IPS-20b (cell line): ENCODE measurements around the gene F2RL1.
"Not testable (repeated sequence)": the region's sequence is repeated elsewhere in the genome, so short reads cannot be mapped to it uniquely, and the experiment has no call there.

Experiments
- H3K27ac ChIP-seq: one replicate; pipeline ENCODE4 v1.5.1; 2013; ENCODE audit warnings: low read length
- H3K27me3 ChIP-seq: 2 replicates; pipeline ENCODE4 v1.6.1; 2013; ENCODE audit warnings: mild to moderate bottlenecking, low read length, inconsistent platforms; ENCODE audit not compliant: insufficient read depth
- H3K36me3 ChIP-seq: 2 replicates; pipeline ENCODE4 v1.6.1; 2013; ENCODE audit warnings: low read depth, mild to moderate bottlenecking, inconsistent platforms, low read length, moderate library complexity; ENCODE audit not compliant: insufficient read depth
- H3K4me1 ChIP-seq: 2 replicates; pipeline ENCODE4 v1.6.1; 2013; ENCODE audit warnings: mild to moderate bottlenecking, control low read depth, inconsistent platforms, low read length, moderate library complexity; ENCODE audit not compliant: insufficient read depth
- H3K4me3 ChIP-seq: 2 replicates; pipeline ENCODE4 v1.5.1; 2013; ENCODE audit warnings: mild to moderate bottlenecking, low read length, inconsistent platforms
- H3K9ac ChIP-seq: 2 replicates; pipeline ENCODE4 v1.6.1; 2013; ENCODE audit warnings: low read depth, mild to moderate bottlenecking, inconsistent platforms, low read length, moderate library complexity
- H3K9me3 ChIP-seq: 2 replicates; pipeline ENCODE4 v1.6.1; 2013; ENCODE audit warnings: mild to moderate bottlenecking, low read depth, low read length, inconsistent platforms; ENCODE audit not compliant: insufficient read depth

F2RL1 gene

DNA sequence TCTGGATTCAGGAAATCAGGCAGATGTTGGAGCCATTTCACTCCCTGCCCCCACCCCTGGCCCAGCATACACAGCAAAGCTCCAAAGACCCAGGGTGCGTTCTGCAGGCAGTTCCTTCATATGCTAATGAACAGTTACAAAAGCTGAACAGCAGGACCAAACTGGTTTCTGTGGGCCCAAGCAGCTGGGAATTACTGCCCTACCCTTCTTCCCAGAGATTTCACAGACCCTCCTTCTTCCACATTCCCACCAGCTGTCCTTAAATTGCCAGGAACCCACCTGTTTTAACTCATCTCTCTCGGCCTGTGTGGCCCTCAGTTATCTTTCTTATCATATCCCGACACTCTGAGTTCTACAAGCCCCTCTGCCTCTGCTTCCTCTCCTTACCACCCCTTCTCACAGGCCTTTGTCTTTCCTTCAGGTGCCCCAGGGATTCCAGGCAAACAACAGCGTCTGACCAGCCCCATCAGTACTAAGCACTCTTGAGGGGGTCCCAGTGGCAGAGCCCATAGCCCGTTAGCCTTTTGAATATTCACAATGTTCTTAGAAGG, 10.6 kb upstream of the F2RL1 start:
- Histone ChIP-seq H3K36me3 (no peaks in the 10 kb centered on the region), H3K9me3 (peaks cover 7% of the 10 kb centered on the region; the same call in 1 of the 2 replicates), H3K27ac (peak overlapping the region; percentile 93), H3K4me3 (peak overlapping the region; percentile 62), H3K9ac (peak overlapping the region; percentile 81), H3K27me3 (no peaks in the 10 kb centered on the region), H3K4me1 (peaks cover 31% of the 10 kb centered on the region)

- H3K4me3 ChIP-seq: no peak overlapping the region; the same call in 1 of the 2 replicates
- no peaks in the 10 kb centered on the region for H3K27me3 ChIP-seq
- H3K9ac ChIP-seq: peak overlapping the region; percentile 81; the same call in 1 of the 2 replicates
- no peaks in the 10 kb centered on the region for H3K36me3 ChIP-seq
- H3K27ac ChIP-seq: peak overlapping the region; percentile 13
- H3K4me1 ChIP-seq: peaks cover 31% of the 10 kb centered on the region
- peaks cover 7% of the 10 kb centered on the region; the same call in 1 of the 2 replicates for H3K9me3 ChIP-seq
Observed at GRCh38 chr5:76809141-76809540, 9.7 kb upstream of the F2RL1 start.

DNA sequence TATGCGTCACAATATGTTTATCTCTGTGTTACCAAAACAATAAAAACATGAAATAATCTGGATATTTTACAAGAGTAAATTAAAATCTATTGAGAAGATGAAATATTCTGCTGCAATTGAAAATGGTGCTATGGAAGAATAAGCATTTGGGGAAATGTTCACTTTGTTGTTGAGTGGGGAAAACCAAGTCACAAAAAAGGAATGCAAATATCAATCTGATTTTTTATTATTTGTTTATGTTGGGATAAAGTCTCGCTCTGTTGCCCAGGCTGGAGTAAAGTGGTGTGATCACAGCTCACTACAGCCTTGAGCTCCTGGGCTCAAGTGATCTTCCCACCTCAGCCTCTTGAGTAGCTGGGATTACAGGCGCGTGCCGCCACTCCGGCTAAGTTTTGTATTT, 8.6 kb upstream of the F2RL1 start:
- peaks cover 7% of the 10 kb centered on the region; the same call in 1 of the 2 replicates for H3K9me3 ChIP-seq
- no peaks in the 10 kb centered on the region for H3K27me3 ChIP-seq
- no peak overlapping the region for H3K4me3 ChIP-seq
- no peaks in the 10 kb centered on the region for H3K36me3 ChIP-seq
- H3K4me1 ChIP-seq: peaks cover 31% of the 10 kb centered on the region
- H3K27ac ChIP-seq: no peak overlapping the region
- no peak overlapping the region for H3K9ac ChIP-seq

DNA sequence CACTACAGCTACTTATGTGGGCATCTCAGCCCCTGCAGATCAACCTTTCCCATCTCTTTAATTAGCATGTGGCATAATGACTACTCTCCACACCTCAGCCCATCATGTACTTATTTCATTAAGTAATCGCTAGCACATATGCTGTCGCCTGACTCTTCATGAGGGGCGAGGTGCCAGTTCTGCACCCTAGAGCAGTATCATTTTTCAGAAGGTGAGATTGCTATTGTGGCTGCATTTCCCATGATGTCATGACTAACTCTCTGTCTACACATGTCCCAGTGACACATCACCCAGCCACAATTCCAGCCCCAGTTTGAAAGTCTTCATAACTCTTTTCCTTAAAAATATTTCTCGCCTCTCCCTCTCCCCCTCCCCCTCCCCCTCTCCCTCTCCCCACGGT, 7.6 kb upstream of the F2RL1 start:
- no peak overlapping the region for H3K27ac ChIP-seq

GRCh38 chr5:76812209-76812608, 6.6 kb upstream of the F2RL1 start:
- not testable (repeated sequence) for H3K9ac ChIP-seq, H3K27ac ChIP-seq, H3K9me3 ChIP-seq, H3K36me3 ChIP-seq, H3K4me3 ChIP-seq
- Histone ChIP-seq H3K4me1 (peaks cover 18% of the 10 kb centered on the region; the same call in 1 of the 2 replicates), H3K27me3 (peaks cover 10% of the 10 kb centered on the region; the same call in 1 of the 2 replicates)

More for the DNA sequence above, 7.6 kb upstream of the F2RL1 start:
- Histone ChIP-seq H3K36me3 (no peaks in the 10 kb centered on the region), H3K9me3 (peaks cover 7% of the 10 kb centered on the region; the same call in 1 of the 2 replicates), H3K9ac (no peak overlapping the region), H3K27me3 (peaks cover 2% of the 10 kb centered on the region; the same call in 1 of the 2 replicates), H3K4me3 (no peak overlapping the region), H3K4me1 (peaks cover 23% of the 10 kb centered on the region)

GRCh38 chr5:76813982-76814562, 4.8 kb upstream of the F2RL1 start:
- Histone ChIP-seq H3K27ac (no peak overlapping the region), H3K9ac (no peak overlapping the region), H3K36me3 (no peaks in the 10 kb centered on the region), H3K9me3 (peaks cover 7% of the 10 kb centered on the region; the same call in 1 of the 2 replicates), H3K4me3 (no peak overlapping the region), H3K27me3 (peaks cover 24% of the 10 kb centered on the region; the same call in 1 of the 2 replicates), H3K4me1 (peaks cover 7% of the 10 kb centered on the region; the same call in 1 of the 2 replicates)

GRCh38 chr5:76816110-76816831, 2.6 kb upstream of the F2RL1 start:
- H3K9ac ChIP-seq: no peak overlapping the region
- H3K27ac ChIP-seq: no peak overlapping the region
- peaks cover 46% of the 10 kb centered on the region; the same call in 1 of the 2 replicates for H3K27me3 ChIP-seq
- peaks cover 13% of the 10 kb centered on the region; the same call in 1 of the 2 replicates for H3K4me1 ChIP-seq
- H3K9me3 ChIP-seq: peaks cover under 1% of the 10 kb centered on the region; the same call in 1 of the 2 replicates
- no peaks in the 10 kb centered on the region for H3K36me3 ChIP-seq
- H3K4me3 ChIP-seq: no peak overlapping the region

- Histone ChIP-seq H3K27me3 (peaks cover 46% of the 10 kb centered on the region; the same call in 1 of the 2 replicates), H3K9me3 (no peaks in the 10 kb centered on the region), H3K27ac (no peak overlapping the region), H3K36me3 (no peaks in the 10 kb centered on the region), H3K4me3 (peak overlapping the region; percentile 78), H3K9ac (peak overlapping the region; percentile 80; the same call in 1 of the 2 replicates), H3K4me1 (peaks cover 13% of the 10 kb centered on the region; the same call in 1 of the 2 replicates)
Observed at GRCh38 chr5:76819851-76820525, 1.2 kb downstream of the F2RL1 start.

DNA sequence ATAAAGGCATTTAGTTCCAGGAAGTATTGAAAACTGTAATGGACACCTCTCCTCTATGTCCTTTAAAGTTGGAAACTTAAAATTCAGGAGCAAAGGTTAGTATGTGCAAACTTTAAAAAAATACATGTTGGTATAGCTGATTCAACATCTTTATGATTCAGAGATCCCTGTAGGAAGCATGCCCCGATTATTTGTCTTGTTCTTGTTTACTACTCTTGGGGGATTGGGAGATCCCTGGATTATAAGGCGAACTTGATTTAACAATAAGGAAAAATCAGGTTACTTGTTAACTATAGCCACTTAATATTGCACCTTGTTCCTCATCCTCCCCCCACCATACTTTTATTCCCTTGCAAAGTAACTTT, 1.7 kb downstream of the F2RL1 start:
- peak overlapping the region; percentile 7; the same call in 1 of the 2 replicates for H3K9ac ChIP-seq
- H3K27ac ChIP-seq: no peak overlapping the region
- H3K4me1 ChIP-seq: peaks cover 13% of the 10 kb centered on the region; the same call in 1 of the 2 replicates
- peaks cover 46% of the 10 kb centered on the region; the same call in 1 of the 2 replicates for H3K27me3 ChIP-seq
- no peaks in the 10 kb centered on the region for H3K9me3 ChIP-seq
- H3K4me3 ChIP-seq: peak overlapping the region; percentile 78
- H3K36me3 ChIP-seq: no peaks in the 10 kb centered on the region

DNA sequence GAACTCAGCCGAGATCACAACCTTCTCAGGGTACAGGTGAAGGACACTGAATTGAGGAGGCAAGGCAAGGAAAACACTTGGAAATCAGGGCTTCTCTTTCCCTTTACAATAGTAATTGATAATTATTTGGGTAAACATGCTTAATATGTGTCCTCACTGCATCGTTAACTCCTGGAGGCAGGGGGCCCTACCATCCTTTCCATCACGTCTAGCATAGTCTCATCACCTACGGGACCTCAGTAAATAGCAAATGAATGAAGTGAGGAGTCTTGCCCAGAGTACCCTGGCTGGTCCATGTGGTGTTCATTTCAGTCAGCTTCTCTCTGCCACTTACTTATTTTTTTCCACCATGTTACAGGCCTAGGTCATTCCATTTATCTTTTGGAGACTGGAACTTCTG, 2.3 kb downstream of the F2RL1 start:
- Histone ChIP-seq H3K36me3 (no peaks in the 10 kb centered on the region), H3K9ac (peak overlapping the region; percentile 7; the same call in 1 of the 2 replicates), H3K27me3 (peaks cover 45% of the 10 kb centered on the region; the same call in 1 of the 2 replicates), H3K27ac (no peak overlapping the region), H3K4me3 (peak overlapping the region; percentile 78), H3K4me1 (peaks cover 13% of the 10 kb centered on the region; the same call in 1 of the 2 replicates), H3K9me3 (no peaks in the 10 kb centered on the region)

GRCh38 chr5:76822105-76822731, 3.4 kb downstream of the F2RL1 start:
- Histone ChIP-seq H3K4me1 (peaks cover 13% of the 10 kb centered on the region; the same call in 1 of the 2 replicates), H3K27me3 (peaks cover 36% of the 10 kb centered on the region; the same call in 1 of the 2 replicates)
- H3K27ac ChIP-seq, H3K36me3 ChIP-seq, H3K9me3 ChIP-seq, H3K4me3 ChIP-seq, H3K9ac ChIP-seq: not testable (repeated sequence)
